Right forelimb (tissue), 1 donor: ENCODE results near the gene CCDC134.

Source experiments
- DNase-seq: peaks from one replicate; pipeline ENCODE4 v3.0.0-alpha.2; 2018

Gene CCDC134

GRCh38 chr22:41800348-41801146, at the start of gene CCDC134:
TSS of gene CCDC134 (plus strand) at chr22:41800679. CDS start at chr22:41808891, 8,212 bp downstream.
- peak; percentile 95 for DNase-seq

DNA sequence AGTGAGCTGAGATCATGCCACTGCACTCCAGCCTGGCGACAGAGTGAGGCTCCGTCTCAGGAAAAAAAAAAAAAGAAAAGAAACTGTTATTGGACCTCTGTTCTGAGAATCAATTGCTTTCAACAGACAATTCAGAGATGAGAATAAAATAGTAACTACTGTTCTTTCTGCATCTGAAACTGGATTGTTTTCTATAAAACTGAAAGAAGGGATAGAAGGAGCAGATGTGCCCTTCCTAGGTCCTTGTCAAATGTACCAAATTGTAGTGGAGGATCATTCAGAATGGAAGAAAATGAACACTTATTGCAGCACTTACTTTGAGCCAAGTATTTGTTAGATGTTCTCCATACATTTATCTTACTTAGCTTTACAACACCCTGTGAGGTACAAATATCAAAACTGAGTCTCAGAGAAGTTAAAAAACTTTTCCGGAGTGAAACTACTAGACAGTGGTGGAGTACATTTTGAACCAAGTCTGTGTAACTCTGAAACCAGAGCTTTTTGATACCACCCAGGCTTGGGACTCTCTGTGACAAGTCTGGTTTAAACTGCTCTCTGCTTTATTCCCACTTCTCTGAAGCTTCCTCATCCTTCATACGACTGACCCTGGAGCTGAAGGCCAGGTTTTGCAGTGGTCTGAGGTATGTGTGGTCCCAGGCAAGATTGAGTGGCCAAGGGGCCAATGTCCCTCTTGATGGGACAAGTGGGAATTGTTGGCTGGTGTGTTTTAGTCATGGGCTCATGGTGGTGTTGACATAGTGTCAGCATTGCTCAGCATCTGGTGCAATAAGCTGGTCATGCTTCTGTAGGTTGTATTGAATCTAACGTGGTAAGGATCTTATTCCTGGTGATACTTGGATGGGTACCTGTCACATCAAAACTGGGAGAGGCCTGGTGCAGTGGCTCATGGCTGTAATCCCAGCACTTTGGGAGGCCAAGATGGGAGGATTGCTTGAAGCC, 48.2 kb upstream of the CCDC134 start:
- no peak for DNase-seq

DNA sequence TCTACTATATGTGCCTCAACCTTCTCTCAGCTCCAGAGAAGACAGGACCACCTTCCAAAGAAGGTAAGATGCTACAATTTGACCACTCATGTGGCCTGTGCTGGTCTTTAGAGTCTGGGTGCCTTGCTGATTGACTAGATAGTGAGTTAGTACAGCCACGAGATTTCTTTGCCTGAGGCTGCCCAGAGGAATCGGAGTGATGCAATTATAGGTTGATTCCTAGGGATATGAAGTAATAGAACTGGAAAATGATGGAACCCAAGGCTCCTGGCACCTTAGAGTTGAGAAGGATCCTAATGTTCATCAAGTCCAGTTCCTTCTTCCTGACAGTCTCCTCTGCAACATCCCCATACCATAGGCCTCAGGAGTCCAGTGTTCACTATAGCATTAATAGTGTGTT, 46.5 kb upstream of the CCDC134 start:
- DNase-seq, result no peak

GRCh38 chr22:41757502-41757901, 43.0 kb upstream of the CCDC134 start:
- DNase-seq, result no peak

DNA sequence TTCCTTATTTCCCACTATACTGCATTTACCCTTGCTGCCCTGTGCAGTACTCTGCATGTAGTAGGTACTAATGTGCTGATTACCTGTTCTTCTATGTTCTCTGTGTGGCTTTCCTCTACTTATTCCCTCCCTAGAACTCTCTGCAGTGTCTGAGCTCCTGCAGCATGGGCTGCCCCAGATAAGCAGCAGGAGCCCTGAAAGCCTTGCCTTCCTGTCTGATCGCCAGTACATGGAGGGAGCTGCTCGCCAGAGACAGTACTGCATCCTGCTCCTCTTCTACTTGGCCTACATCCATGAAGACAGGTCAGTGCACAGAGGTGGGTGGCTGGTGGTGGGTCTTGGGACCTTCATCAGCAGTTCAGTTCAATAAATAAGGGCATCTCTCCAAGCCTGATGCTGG, 42.2 kb upstream of the CCDC134 start:
- DNase-seq, result no peak

GRCh38 chr22:41762980-41763779, 37.3 kb upstream of the CCDC134 start:
- DNase-seq, result no peak

- no peak for DNase-seq
Measured at GRCh38 chr22:41766476-41766875, 34.0 kb upstream of the CCDC134 start.

- no peak for DNase-seq
Measured at GRCh38 chr22:41768430-41768829, 32.0 kb upstream of the CCDC134 start.

DNA sequence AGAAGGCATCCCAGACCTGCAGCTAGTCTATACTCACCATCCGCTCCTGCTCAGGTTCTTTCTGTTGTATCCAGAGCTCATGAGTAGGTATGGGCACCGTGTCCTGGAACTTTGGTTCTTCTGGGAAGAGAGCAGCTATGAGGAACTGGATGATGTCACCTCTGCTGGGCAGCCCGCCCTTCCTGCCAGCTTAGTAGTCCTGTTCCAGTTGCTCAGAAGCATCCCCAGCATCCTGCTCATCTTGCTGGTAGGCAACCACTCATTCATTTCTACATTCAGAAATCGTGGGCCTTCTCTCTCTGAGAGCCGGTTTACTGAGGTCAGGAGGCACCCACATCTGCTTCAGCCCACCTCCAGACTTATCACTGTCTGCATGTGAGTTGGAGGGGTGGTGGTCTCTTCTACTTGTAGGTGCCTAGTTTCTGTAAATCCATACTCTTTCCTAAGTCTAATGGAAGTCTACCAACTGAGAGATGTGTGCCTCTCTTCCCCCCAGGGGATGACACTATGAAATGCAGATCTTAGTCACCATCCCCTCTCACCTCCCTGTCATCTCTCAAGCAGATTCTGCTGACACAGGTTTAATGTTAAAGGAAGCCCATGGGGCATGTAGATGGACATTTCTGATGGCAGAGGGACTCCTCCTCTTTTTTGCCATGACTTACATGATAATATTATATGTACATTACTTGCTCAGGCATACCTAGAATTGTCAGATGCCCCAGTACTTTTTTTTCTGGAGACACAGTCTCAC, 29.6 kb upstream of the CCDC134 start:
- DNase-seq, result no peak

DNA sequence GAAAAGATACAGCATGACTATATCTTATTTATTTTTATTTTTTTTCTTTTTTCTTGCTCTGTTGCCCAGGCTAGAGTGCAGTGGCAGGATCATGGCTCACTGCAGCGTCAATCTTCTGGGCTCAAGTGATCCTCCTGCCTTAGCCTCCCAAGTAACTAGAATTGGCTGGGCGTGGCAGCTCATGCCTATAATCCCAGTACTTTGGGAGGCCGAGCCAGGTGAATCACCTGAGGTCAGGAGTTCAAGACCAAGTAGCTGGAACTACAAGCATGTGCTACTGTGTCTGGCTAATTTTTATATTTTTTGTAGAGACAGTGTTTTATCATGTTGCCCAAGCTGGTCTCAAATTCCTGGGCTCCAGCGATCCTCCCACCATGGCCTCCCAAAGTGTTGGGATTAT, 28.3 kb upstream of the CCDC134 start:
- DNase-seq, result no peak

GRCh38 chr22:41772645-41773044, 27.8 kb upstream of the CCDC134 start:
- DNase-seq, result no peak

GRCh38 chr22:41775338-41775737, 25.1 kb upstream of the CCDC134 start:
- no peak for DNase-seq

- DNase-seq, result no peak
Measured at GRCh38 chr22:41775976-41776375, 24.5 kb upstream of the CCDC134 start.

GRCh38 chr22:41776381-41776780, 24.1 kb upstream of the CCDC134 start:
- DNase-seq, result no peak

DNA sequence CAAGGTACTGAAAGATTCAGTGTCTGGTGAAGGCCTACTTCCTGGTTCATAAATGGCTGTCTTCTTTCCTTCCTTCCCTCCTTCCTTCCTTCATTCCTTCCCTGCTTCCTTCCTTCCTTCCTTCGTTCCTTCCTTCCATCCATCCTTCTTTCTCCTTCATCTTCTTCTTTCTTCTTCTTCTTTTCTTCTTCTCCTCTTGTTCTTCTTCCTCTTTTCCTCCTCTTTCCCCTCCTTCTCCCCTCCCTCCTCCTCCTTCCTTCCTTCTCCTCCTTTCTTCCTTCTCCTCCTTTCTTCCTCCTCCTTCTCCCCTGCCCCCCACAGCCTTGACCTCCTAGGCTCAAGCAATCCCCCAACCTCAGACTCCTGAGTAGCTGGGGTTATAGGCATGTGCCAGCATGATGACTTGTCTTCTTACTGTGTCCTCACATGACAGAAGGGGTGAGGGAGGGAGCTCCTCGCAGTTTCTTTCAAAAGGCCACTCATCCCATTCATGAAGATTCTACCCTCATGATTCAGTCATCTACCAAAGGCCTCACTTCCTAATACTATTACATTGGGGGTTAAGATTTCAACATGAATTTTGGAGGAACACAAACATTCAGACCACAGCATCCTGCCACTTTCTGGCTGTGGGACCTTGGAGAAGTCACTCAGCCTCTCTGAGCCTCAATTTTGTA, 22.6 kb upstream of the CCDC134 start:
- no peak for DNase-seq

DNA sequence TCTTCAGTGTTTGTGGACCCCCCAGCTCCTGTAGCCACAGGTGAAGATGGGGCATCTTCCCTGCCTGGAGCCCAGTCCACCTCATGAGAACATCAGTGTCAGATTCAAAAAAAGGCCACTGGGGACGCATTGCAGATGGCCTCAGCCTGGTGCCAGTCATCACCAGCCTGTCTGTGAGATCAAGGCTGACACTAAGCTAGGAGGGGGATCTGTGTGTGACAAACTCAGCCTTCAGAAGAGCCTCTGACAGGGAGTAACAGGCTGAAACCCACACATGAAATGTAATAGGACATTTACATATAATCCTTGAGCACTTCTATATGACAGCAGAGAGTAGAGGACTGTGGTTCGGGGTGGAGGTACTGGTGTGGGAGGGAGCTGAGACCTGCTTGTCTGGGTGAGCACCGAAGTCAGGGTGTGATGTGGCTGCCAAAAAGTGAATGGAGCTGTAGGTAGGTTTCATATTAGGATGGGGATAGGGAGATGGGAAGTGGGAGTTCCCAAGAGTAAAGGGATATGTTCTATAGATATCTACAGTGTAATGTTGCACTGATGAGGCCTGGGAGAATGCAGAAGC, 20.5 kb upstream of the CCDC134 start:
- no peak for DNase-seq

DNA sequence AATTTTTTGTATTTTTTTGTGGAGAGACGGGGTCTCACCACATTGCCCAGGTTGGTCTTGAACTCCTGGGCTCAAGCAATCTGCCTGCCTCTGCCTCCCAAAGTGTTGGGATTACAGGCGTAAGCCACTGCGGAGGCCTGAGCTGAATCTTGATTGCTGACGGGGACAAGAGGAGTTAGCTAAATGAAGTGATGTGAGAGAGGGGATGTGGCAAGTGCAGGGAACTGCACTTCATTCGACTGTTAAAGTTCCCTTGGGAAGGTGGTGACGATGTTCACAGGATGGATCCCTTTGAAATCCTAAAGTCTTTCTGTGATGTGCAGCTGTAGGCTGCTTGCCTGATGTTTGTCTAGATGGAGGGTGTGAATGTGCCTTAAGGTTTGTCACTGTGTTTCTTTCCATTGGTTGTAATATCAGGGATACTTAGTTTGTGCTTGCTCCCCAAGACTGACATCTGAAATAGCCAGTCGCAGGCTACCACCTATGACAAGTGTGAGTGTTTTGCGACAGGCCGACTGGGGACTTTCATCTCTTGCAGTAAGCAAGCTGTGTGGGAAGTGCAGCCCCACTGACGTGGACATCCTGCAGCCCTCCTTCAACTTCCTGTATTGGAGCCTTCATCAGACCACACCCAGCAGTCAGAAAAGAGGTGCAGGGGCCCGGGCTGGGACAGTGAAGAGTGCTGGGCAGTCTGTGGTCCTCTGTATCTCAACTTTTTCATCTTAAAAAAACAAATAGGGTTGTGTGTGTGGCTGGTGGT, 19.6 kb upstream of the CCDC134 start:
- peak; percentile 51 for DNase-seq

DNA sequence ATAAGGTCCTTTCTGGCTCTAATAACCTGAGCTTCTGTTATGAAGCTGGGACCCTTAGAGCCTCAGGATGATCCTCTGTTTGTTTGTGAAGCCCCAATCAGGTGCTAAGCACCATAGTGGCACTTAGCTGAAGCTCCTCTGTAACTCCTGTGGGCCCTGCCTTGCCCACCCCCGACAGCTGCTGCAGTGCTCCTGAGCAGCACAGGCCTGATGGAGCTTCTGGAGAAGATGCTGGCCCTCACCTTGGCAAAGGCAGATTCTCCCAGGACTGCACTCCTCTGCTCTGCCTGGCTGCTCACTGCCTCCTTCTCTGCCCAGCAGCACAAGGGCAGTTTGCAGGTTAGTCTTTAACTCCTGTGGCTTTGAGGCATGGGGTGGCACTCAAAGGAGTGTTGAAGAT, 19.0 kb upstream of the CCDC134 start:
- DNase-seq, result no peak

DNA sequence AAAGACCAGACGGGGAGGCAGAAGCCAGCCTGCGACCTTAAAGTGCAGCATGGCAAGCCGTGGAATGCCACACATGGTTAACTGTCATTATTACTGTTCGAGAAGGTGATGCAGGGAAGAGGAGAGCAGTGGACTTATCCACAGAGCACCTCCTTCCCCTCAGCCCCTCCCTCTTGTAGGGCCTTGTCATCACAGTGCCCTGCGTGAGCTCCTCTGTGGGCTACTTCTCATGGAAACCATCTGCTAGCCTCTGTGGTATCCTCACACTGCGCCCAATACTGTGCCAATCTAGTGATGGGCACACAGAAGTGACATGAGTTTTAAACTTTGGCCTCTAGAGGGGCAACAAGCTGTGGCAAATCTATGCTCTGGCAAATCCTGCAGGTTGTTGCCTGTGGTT, 18.2 kb upstream of the CCDC134 start:
- DNase-seq, result no peak

DNA sequence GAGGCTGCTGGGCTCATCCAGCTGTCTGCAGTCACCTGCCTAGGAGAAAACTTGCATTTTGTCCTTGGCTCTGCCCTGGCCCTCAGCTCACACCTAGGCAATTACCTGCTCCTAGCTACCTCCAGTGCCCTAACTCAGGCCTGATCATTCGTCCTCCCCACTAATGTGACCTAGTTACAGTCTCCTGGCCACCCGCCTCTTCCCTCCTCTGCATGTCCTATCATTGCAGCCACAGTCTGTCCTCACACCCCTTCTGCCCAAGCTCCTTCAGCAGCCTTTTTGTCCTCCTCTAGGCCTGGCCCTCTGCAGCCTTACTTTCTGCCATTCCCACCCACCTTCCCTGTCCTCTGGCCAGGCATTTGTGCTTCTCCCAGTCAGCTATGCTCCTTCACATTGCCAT, 17.7 kb upstream of the CCDC134 start:
- no peak for DNase-seq

- no peak for DNase-seq
Measured at GRCh38 chr22:41787331-41787730, 13.1 kb upstream of the CCDC134 start.
